ENCODE data around the gene LTF. TPM values are rescaled to one million over a fixed set of nuclear protein-coding genes. Genes with fewer than 3 reads are reported as not detected.

Gene LTF
- total and polyA plus RNA-seq, 9 of the 15 experiments (the other 6 are each of a cell fraction or from before 2014, with no cell fraction given) = 0.07 TPM; not detected in 8

DNA sequence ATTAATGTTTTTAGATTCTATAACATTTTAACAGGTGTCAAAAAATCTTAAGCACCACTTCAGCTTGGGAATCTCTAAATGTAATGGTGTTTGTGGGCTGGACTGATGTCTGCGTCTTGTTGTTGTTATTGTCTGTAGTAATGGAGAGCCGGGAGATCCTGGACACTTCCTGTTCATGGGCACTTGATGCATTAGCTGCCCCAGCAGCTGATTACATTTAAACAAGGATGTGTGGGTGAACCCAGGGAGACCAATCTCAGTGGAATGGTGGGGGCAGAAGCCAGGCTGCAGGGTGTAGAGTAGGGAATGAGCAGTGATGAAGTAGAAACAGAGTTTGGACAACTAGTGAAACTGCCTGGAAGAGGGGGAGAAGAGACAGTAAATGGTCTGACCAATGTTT, 65.6 kb downstream of the LTF start:
- Histone ChIP-seq H2AFZ (ENCODE audit: low read depth, low read length) (no peak overlapping the region), H3K27ac (ENCODE audit: extremely low read depth, low read depth, low read length) (no peak overlapping the region), H4K20me1 (replicated peaks; ENCODE audit: control insufficient read depth, insufficient read depth, low read length) (no peaks in the 10 kb centered on the region), H3K9me3 (replicated peaks; ENCODE audit: control insufficient read depth, insufficient read depth, low read depth, low read length) (no peaks in the 10 kb centered on the region), H3K36me3 (ENCODE audit: control insufficient read depth, insufficient read depth, low read length) (no peaks in the 10 kb centered on the region), H3K4me1 (replicated peaks in 1 of 2; ENCODE audit: control insufficient read depth in 2 of 2, insufficient read depth in 2 of 2, low read length in 2 of 2) (peaks cover 10 to 38% of the 10 kb centered on the region in 2 experiments), H3K79me2 (ENCODE audit: control insufficient read depth, insufficient read depth, low read length) (no peaks in the 10 kb centered on the region), H3K9ac (ENCODE audit: insufficient read depth in 1 of 2, low read depth in 2 of 2, low read length in 2 of 2) (no peak overlapping the region), H3K4me3 (no peak overlapping the region), H3K9me1 (ENCODE audit: control insufficient read depth, insufficient read depth, low read length) (no peaks in the 10 kb centered on the region), H3K27me3 (ENCODE audit: control insufficient read depth in 2 of 2, insufficient read depth in 2 of 2, low read length in 2 of 2) (peaks cover 0 to 16% of the 10 kb centered on the region in 2 experiments; a peak in 2 of 5 replicates), H3K4me2 (ENCODE audit: insufficient read depth, low read length) (no peak overlapping the region; the same call in 1 of the 2 replicates)
- CTCF ChIA-PET (ENCODE audit: low intra/inter-chr PET ratio) = no interaction called here
- FAIRE-seq (no peak), ATAC-seq (no peak), DNase-seq (ENCODE audit: extremely low read depth in 1 of 4, low spot score in 3 of 4) (no peak)
- BruUV-seq (replicated peaks) = no TSS peak
- intact Hi-C loops (cut with micrococcal nuclease) (no loop called here), in situ Hi-C loops (cut with MboI) (no loop called here)
- POLR2A ChIA-PET = interaction anchor here (1.0 to 1.7 kb wide), 5 partner anchors 8 to 205 kb away, joined by 4 to 7 read pairs (median 6); partner anchors contain the start of genes CCR5AS and CCRL2
- WGBS (ENCODE audit: insufficient coverage, low coverage, missing lambda C conversion rate) = 34% methylated on average over 2 of the region's 2 CpGs
- no peak for TF ChIP-seq ZNF561 (CRISPR knock-in tag; conservative IDR thresholded peaks at IDR 0.05)
- TF ChIP-seq BHLHE40 (IDR thresholded peaks at IDR 0.05; ENCODE audit: low read length) = 0 out of 2 replicates have a peak, but pooled peaks have one; percentile 9
- no peak for TF ChIP-seq MED1 (CRISPR knock-in tag; IDR thresholded peaks at IDR 0.05; ENCODE audit: borderline replicate concordance)
- 0 out of 2 replicates have a peak, but pooled peaks have one; percentile 21 for TF ChIP-seq HDAC8 (tag; IDR thresholded peaks at IDR 0.05)
- no peak for TF ChIP-seq CHD1 (IDR thresholded peaks at IDR 0.05; ENCODE audit: low read length)
- TF ChIP-seq STAT6 (CRISPR knock-in tag; IDR thresholded peaks at IDR 0.05) = no peak
- TF ChIP-seq ZNF655 (CRISPR knock-in tag; IDR thresholded peaks at IDR 0.05) = no peak
- no peak for TF ChIP-seq FOXM1 (IDR thresholded peaks at IDR 0.05; ENCODE audit: low read depth)
- no peak for TF ChIP-seq FOXM1 (CRISPR knock-in tag; IDR thresholded peaks at IDR 0.05; ENCODE audit: low read depth)
- TF ChIP-seq SP1 (CRISPR knock-in tag; IDR thresholded peaks at IDR 0.05) = no peak
- no peak for TF ChIP-seq U2AF2 (optimal IDR thresholded peaks at IDR 0.05; ENCODE audit: low read depth, low read length)
- no peak for TF ChIP-seq SAFB2 (IDR thresholded peaks at IDR 0.05; ENCODE audit: borderline replicate concordance, low read depth, low read length, severe bottlenecking)
- no peak for TF ChIP-seq NFRKB (IDR thresholded peaks at IDR 0.05; ENCODE audit: low read depth)
- no peak for TF ChIP-seq TCF7L2 (IDR thresholded peaks at IDR 0.05; ENCODE audit: low read depth, low read length)
- no peak for TF ChIP-seq NONO (IDR thresholded peaks at IDR 0.05; ENCODE audit: low read depth in 2 of 2, low read length in 1 of 2)
- TF ChIP-seq ZNF589 (CRISPR knock-in tag; IDR thresholded peaks at IDR 0.05; ENCODE audit: low read depth) = 0 out of 2 replicates have a peak, but pooled peaks have one; percentile 24
- TF ChIP-seq U2AF1 (optimal IDR thresholded peaks at IDR 0.05; ENCODE audit: low read depth, low read length) = no peak
- no peak for TF ChIP-seq ZNF274 (IDR thresholded peaks at IDR 0.05; ENCODE audit: borderline replicate concordance, low read depth, low read length)
- no peak; the same call in none of the 2 replicates for TF ChIP-seq ZNF175 (CRISPR knock-in tag; IDR thresholded peaks at IDR 0.05; ENCODE audit: low read depth)
- TF ChIP-seq CBFB (CRISPR knock-in tag; IDR thresholded peaks at IDR 0.05) = no peak

Data from K562 (cell line).